ENCODE data around the gene AGAP1.

Gene AGAP1

DNA sequence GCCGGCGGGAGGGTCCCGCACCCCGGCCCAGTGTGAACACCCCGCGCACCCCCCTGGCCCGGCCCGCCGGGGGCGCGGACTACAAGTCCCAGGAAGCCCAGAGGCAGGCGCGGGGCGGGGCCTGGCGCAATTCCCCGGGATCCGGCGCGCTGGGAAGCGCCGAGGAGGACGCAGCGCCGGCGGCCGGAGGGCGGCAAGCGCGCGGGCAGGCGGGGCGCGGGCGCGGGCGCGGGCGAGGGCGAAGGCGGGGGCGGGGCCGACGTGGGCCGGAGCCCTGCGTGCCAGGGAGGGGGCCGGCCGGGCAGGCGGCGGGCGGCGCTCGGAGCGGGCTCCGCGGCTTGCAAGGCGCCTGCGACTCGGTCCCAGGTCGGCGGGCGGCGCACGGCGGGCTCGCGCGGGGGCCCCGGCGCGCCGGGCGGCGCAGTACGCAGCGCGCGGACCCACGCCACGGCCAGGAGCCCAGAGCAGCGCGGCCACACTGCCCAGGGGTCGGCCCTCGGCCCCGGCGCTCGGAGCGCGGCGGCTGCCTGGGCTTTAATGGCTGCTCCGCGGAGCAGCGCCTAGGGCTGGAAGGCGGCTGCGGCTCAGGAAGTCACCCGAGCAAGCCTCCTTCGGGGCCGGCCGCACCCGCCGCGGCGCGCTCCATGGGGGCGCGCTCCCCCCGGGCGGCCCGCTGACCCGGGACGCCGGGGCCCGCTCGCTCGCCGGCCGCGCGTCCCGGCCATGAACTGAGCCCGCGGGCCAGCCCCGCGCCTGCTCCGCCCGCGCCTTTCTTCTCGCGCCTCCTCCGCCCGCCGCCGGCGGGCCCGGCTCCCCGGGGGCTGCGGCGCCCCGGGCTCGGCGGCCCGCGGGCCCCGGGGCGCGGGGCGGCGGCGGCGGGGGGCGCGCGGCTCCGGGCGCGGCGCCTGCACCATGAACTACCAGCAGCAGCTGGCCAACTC lies at the start of gene AGAP1:
Gene AGAP1 (plus strand): TSS at position 269 of the 941 bp plus-strand sequence.
- DNase-seq = no peak

DNA sequence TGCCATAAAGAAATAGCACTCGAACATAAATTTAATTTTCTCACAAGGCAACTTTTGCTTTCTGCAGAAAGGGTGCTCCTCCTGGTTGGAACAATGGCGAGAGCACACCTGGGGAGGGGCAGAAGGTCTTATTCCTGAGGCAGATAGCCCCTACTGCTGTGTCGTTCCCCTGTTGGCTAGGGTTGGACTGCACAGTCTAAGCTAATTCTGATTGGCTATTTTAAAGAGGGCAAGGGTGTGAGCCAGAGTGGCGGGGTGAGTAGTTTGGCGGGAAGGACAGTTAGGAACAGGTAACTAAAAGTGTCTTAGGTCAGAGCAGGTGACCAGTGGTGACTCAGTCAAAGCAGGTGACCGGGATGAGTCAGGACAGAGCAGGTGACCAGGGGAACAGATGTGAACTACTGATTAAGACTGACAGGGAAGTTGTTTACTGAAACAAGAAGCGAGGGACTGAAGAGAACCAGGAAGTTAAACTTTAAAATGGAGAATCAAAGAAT lies 49.7 kb upstream of the AGAP1 start:
- DNase-seq = no peak

DNA sequence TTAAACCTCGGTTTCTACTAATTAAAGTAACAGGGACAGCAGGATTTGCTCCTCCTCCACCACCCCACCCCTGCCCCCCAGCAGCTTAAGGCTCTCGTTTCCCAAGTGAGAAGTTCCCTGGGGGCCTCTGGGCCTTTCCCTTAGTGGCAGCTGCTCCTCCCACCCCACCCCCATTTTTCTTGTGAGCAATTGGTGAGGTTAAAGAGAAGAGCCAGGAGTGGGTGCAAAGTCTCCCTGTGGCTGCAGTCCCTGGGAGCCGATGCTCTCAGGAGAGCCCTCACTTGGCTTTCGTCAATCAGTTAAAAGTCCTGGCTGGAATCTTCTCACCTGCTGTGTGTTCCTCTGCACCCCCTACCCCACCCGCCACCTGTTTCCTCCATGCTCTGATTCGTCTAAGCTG lies 48.7 kb upstream of the AGAP1 start:
- DNase-seq = no peak

DNA sequence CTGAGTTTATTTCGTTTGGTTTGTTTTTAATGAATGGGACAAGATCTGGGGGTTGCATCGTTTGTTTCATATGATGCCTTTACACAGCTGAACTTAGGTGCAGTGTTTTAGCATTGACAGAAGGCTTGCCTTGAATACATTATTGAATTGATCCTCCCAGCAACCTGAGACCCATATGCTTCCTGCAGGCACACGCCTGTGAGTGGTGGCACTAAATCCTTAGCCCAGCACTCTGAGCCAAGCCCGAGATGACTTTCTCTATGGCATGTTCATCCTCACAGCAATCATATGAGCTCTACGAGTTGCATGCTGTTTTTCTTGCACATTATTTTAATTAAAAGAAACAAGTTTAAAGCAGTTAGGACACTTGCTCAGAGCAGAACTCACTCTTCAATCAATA lies 47.8 kb upstream of the AGAP1 start:
- no peak for DNase-seq

DNA sequence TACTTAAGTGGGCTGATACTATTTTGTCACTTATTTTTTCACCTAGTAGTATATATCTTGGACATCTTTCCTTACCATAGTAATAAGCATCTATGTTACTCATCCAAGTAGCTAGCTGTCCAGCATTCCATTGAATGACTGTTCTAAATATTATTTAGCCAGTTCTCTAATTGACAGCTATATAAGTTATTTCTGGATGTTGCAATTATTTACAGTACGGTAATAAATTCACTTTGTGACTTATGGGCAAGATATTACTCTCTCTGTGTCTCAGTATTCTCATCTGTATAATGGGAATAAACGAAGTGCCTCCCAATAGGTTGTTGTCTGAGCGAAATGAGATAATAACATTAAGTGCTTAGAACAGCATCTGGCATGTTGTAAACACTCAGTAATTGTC lies 46.6 kb upstream of the AGAP1 start:
- DNase-seq = no peak

DNA sequence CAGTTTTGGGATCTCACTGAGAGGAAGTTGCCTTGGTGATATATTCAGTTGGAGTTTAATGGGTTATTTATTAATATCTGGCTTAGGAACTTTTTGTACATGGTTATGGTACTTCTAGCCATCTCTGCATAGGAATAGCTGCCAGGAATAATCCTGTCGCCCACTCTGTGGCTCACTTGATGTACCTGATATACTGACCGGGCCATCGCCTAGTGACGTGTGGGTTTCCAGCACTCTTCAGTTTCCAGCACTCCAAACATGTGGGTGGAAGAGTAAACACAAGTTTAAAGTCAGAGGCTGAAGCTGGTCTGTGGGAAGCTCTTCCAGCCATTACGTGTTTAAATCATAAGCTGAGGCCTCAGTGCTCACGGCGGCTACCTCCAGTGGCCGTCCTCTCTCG lies 44.3 kb upstream of the AGAP1 start:
- no peak for DNase-seq

DNA sequence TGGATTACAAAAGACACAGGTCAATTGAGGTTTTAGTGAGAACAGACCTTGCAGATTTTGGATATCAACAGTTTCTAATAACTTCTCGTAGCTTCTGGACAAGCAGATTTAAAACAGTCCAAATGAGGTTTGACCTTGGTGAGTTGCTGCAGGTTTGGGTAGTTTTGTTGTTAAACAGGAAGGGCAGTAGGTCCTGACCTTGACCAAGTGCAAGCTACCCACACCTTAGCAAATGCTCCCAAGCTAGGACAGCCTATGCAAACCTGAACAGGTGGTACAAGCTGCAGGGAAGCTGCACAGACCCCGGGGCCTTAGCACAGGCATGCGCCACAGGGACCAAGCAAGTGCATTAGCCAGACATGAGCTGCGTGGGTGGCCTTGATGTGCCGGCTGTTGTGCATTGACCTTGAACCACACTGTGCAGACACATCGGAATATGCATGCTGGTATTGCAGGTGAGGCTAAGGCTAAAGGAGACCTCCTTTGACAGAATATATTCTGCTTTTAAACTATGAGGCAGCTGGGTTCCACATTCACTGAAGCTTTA lies 40.2 kb upstream of the AGAP1 start:
- no peak for DNase-seq

DNA sequence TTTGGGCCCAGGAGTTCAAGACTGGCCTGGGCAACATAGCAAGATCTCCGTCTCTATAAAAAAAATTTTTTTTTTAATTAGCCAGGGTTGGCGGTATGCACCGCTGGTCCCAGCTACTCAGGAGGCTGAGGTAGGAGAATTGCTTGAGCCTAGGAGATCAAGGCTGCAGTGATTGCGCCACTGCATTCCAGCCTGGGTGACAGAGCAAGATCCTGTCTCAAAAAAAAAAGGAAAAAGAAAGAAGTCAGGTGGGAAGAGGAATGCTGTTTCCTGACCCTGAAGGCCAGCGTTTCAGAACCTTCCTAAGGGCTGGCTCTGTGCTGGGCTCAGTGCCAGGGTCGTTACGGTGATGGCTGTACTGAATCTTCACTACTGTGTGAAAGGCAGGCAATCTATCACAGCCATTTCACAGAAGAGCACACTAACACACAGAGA lies 35.0 kb upstream of the AGAP1 start:
- no peak for DNase-seq

DNA sequence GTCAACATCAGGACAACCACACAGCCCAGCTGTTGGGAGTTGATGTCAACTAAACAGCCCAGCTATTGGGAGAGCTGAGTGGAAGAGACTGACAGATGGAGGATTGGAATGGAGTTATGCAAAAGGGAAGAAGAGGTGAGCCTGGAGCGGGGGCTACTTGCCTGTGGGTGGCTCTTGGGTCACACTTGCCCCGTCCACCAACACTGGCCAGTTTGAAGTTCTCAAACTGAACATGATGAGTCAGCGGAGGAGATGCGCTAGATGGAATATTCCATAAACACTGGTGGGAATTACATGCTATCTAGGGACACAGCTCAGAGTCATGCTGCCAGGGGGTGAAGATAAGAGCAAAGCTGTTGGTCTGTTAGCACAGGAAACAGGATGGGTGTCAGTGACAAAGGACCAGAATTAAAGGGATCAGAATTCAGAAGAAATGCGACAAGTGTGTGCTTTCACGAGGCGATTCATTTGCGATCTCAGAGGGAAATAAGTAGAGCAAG lies 33.2 kb upstream of the AGAP1 start:
- no peak for DNase-seq

DNA sequence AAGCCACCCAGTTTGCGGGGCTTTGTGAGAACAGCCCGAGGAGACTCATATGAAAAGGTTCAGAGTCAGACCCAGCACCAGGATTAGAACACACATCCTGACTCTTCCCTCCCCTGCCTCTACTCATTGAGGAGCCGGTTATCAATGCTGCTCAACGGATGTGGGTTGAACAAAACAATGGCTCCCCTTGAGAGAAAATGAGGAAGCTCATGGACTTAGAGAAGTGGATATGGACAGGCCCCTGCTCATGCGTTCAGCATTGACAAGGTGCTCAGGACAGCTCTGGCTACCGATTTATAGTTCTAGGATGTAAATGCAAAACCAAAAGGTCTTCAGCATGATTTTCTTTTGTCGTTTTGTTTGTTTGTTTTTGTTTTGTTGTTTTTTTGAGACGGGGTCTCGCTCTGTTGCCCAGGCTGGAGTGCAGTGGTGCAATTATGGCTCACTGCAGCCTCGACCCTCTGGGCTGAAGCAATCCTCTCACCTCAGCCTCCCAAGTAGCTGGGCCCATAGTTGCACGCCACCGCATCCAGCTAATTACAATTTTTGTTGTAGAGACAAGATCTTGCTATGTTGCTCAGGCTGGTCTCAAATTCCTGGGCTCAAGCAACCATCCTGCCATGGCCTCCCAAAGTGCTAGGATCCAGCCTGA lies 32.0 kb upstream of the AGAP1 start:
- no peak for DNase-seq

DNA sequence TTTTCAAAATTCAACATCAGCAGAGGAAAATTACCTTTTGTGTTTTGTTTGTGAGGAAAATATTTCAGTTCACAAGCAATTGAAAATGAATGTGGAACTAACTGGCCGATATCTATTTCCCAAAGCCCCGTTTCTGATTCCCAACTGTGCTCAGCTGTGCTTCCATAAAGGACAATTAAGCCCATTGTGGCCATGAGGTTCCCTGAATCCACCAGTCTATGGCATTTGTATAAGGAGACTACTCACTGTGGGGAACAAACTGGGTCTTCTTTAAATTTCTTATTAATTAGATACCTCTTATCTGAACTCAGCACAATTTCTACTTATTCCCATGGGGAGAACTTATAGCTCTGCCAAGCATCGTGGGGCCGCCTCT lies 31.4 kb upstream of the AGAP1 start:
- no peak for DNase-seq

DNA sequence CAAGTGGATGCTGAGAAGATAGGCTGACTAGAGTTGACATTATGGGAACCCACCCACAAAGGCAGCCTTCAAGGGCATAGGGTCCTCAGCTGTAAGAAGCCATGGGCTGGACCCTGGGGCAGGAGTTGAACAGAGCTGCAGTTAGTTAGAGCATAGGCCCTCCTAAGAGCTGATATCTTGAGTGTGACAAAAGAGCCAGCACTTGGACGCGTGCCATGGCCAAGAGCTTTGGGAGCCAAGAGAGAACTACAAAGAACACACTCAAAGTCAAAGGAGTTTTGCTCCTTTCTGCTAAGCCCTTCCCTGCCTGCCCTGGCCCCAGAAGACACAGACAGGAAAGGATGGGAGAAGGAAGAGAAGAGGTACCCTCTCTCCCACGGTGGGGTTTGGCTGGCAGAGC lies 29.9 kb upstream of the AGAP1 start:
- DNase-seq = no peak

DNA sequence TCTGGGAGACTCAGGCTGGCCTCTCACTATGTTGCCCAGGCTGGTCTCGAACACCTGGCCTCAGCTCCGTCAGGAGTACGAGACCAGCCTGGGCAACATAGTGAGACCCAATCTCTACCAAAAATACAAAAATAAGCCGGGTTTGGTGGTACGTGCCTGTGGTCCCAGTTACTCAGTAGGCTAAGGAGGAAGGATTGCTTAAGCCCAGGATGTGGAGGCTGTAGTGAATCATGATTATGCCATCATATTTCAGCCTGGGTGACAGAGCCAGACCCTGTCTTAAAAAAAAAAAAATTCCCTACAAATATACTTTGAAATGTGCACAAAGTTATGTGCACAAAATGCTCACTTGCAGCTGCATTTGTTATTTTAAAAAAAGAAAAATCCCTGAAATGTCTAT lies 26.3 kb upstream of the AGAP1 start:
- DNase-seq = no peak

DNA sequence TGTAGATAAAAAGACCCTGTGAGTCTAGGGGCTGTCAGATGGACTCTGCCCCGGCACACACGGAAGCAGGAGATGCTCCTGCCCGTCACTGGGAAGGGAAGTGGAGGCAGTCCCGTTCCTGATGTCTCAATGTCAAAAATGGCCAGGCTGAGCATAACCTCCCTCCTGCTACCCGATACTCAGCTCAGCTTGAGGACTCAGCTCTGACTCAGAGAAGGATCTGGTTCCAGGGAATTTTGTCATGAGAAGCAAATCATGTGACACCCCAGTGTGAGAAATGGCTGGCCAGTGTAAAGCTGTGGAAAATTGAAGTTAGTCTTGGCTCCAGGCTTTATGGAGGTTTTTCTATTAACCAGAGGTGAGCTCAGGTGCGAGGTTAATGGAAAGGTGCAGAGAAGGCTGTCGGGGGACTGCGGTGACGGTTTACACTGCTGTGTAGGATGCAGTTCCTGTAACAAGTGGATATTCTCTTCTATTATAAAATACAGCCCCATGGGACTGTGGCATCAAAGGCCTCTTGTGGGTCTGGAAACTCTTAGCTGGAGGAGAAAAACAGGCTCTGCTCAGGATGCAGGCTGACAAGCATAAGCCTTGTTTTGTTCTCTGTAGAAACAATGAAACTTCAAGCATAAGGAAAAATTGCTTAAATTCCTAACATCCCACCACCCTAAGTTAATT lies 24.7 kb upstream of the AGAP1 start:
- no peak for DNase-seq

DNA sequence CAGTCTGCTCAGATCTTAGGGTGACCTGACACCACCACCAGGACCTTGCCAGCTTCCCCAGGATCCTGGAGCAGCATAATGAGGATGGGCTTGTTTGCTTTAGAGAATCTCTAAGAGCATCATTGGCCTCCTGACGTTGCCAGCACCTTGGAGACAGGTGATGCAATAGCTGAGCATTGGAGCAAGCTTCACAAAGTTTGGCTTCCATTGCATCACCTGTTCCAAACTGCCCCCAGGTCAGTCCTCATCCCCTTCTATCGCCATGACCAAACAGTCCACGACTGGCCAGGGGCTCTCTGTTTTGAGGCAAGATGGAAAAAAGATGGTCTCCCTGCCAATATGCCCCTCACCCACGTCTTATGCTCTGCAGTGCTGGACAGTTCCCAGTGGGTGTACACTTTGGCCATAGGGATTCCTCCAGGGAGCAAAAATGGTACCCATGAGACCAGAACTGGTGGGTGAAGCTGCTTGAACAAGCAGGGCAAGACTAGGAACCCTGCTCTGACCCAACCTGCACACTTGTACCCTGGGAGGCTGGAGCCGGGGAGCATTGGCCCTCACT lies 22.6 kb upstream of the AGAP1 start:
- no peak for DNase-seq

DNA sequence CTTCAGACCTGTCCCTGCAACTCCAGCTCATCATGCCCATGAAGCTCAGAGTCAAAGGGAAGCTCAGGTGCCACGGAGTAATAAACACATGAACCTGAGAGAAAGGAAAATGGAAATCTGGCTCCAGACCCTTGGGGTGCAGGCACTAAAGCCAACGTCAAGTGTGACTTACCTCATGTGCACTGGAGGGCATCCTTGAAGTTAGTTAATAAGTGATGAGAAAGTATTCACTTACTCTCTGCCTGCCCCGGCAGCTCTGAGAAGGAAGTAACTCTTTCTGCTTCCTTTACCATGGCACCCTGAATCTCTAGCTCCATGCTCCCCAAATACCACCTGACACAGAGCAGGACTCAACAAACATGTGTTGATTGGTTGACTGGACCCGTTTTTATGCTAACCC lies 21.4 kb upstream of the AGAP1 start:
- no peak for DNase-seq

DNA sequence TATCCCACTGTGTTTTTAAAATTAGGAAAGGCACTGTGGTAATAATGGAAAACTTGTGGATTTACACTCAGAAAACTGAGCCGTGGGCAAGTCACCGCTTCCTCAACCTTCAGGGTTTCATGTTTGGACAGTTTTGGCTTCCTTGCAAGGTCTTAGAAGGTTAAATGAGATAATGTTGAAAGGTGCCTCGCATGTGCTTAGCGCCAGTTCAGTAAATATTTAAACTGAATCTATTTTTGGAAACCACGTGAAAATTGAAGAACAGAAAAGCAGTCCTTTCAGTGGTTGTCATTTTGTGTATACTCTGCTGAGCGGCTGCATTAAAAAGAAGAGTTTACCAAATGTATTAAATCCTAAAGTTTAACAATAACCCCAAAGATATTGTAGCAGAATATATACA lies 15.2 kb upstream of the AGAP1 start:
- no peak for DNase-seq

DNA sequence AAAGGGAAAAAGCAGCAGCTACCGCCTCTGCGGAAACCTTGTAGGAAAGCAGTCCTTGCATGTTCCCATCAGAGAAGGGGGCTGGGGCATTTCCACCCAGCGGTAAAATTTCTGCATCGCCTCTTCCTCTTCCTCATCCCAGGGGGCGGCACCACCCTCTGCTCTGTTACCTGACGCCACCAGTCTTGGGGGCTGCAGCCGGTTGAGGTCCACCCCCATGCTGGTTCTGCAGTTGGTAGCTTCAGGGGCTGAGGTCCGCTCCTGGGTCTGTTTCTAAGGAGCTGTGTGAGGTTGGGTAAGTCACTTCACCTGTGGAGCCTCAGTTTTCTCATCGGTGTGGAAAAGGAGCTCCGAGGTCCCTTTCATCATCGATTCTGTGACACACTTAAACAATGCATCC lies 14.2 kb upstream of the AGAP1 start:
- no peak for DNase-seq

DNA sequence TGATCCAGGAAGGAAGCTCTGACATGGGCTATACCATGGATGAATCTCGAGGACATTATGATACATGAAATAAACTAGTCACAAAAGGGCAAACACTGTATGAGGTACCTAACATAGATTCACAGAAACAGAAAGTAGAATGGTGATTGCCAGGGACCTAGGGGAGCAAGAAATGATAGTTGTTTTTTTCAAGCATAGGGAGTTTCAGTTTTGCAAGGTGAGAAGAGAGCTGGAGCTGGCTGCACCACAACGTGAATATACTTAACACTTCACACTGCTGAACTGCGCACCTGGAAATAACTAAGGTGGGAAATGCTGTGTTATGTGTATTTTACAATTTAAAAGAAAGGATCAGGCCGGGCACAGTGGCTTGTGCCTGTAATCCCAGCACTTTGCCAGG lies 13.2 kb upstream of the AGAP1 start:
- DNase-seq = no peak

DNA sequence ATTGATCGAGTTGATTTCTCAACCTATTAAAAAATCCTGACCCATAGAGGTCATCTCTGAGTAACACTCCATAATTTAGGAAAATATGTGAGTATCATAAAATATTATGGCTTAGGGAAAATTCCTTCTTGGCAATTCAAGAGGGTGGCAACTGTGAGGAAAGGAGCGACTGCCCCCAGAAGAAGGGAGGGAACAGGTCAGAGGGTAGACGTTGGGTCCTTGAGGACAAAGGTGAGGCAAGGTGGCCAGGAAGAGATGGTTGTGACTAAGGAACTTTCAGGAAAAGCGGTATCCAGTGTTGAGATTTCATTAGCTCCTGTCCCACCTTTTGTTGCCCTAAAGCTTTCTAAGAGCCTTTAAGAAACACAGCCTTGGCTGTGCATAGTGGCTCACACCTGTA lies 10.5 kb upstream of the AGAP1 start:
- DNase-seq = no peak

DNA sequence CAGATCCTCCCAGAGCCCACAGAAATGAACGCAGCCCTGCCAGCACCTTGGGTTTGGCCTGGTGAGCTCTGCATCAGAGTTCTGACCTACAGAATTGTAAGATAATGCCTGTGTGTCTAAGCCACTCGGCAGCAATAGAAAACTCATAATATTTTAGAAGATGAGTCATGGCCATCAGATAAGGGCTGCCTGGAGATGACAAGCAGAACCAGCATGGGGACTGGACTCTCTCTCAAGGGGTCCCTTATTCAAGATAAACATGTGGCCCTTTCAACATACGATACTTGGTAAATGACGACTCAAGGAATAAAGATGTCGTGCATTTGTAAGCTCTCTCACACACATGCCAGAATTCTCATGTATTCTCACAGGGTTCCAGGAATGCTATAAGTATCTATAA lies 8.5 kb upstream of the AGAP1 start:
- no peak for DNase-seq

DNA sequence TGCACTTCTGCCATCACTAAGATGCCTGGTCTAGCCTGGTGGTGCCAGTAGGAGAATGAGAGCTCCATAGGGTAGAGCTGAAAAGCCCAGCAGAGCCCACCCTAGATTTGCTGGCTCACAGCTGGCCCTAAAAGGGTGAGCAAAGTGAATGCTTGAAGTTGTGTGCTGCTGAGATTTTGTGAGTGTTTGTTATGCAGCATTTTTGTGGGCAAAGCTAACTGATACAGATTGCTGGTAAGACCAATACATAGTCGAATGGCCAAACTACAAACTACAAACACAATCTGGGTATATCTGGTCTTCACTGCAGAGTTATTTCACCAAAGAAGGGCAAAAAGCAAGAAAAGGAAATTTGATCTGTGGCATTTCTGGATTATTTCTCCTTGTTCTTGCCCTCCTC lies 7.1 kb upstream of the AGAP1 start:
- DNase-seq = no peak

DNA sequence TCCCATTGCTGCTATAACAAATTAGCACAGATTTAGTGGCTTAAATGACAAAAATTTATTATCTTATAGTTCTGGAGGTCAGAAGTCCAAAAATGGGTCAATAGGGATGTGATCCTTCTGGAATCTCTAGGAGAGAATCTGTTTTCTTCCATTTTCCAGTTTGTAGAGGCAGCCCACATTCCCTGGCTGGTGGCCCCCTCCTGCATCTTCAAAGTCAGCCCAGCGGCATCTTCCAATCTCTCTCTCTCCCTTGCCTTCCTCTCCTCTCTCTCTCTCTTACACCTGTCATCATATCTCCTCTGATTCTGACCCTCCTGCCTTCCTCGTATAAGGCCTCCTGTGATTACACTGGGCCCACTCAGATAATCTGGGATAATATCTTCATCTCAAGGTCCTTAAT lies 3.9 kb upstream of the AGAP1 start:
- no peak for DNase-seq

Data from retina (tissue), 1 donor.